ENCODE measurements around the gene CRYGS.
"Not testable (repeated sequence)": the region's sequence is repeated elsewhere in the genome, so short reads cannot be mapped to it uniquely, and the experiment has no call there.

The CRYGS gene

DNA sequence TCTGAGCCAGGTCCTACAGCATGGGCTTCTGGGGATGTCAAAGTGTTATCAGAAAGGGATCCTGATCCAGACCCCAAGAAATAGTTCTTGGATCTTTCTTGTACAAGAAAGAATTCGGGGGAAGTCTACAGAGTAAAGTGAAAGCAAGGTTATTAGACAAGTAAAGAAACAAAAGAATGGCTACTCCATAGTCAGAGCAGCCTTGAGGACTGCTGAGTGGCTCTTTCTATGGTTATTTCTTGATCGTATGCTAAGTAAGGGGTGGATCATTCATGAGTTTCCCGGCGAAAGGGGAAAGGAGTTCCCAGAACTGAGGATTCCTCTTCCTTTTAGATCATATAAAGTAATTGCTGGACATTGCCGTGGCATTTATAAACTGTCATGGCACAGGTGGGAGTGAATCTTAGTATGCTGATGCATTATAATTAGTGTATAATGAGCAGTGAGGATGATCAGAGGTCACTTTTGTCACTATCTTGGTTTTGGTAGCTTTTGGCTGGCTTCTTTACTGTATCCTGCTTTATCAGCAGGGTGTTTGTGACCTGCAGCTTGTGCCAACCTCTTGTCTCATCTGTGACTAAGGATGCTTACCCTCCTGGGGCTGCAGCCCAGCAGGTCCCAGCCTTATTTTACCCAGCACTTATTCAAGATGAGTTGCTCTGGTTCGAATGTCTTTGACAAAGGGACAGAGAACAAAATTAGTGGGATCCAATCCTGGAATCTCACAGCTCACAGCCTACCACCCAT is 41.0 kb downstream of the CRYGS start:
- TF ChIP-seq, protein P1, sequence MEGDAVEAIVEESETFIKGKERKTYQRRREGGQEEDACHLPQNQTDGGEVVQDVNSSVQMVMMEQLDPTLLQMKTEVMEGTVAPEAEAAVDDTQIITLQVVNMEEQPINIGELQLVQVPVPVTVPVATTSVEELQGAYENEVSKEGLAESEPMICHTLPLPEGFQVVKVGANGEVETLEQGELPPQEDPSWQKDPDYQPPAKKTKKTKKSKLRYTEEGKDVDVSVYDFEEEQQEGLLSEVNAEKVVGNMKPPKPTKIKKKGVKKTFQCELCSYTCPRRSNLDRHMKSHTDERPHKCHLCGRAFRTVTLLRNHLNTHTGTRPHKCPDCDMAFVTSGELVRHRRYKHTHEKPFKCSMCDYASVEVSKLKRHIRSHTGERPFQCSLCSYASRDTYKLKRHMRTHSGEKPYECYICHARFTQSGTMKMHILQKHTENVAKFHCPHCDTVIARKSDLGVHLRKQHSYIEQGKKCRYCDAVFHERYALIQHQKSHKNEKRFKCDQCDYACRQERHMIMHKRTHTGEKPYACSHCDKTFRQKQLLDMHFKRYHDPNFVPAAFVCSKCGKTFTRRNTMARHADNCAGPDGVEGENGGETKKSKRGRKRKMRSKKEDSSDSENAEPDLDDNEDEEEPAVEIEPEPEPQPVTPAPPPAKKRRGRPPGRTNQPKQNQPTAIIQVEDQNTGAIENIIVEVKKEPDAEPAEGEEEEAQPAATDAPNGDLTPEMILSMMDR (IDR thresholded peaks at IDR 0.05), result no peak
- Histone ChIP-seq H3K9me3 (ENCODE audit: control insufficient read depth, low read length) (no peaks in the 10 kb centered on the region), H3K9ac (no peak overlapping the region), H3K4me2 (ENCODE audit: low read length) (no peak overlapping the region), H3K27me3 (ENCODE audit: control insufficient read depth, insufficient read depth, low read length) (no peaks in the 10 kb centered on the region), H3K4me1 (no peaks in the 10 kb centered on the region), H3K4me3 (ENCODE audit: low read depth, low read length) (no peak overlapping the region), H3K27ac (no peak overlapping the region), H3K36me3 (ENCODE audit: control insufficient read depth, insufficient read depth, low read length) (no peaks in the 10 kb centered on the region), H2AFZ (peak overlapping the region; percentile 45), H3K79me2 (no peaks in the 10 kb centered on the region)

DNA sequence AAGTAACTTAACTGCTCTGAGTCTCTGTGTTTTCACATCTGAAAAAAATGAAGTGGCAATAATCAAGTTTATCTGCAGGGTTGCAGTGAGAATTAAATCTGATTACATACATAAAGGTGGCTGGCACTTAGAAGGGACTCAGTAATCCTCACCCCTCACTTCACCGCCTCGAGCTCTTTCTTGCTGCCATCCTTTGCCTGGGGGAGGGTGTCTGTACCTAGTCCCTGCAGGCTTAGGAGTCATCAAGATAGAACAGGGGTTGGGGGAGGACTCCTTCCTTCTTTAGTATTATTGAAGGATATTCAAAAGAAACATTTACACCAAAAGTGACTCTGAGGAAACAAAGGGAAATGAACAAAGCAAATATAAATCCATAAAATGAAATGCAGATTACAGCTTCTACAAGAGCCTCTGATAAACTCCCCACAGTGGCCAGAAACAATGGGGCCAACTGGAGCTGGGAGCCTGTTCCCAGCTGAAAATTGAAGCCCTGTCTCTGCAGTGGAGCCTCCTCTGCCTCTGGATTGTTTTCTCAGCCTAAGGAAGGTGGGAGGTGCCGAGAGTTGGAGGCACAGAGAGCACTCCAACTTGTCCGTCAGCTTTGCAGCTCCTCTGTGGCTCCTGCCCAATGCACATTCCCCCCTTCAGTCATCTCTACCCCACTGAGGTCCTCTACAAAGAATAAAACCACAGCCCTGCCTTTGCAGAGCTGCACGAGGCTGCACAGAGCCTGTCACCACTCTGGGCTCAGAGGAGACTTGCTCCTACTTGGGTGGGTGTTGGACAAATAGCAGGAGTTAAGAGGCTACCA is 41.8 kb downstream of the CRYGS start:
- Histone ChIP-seq H3K9ac (no peak overlapping the region), H3K79me2 (no peaks in the 10 kb centered on the region), H3K27ac (no peak overlapping the region), H2AFZ (peak overlapping the region; percentile 45), H3K9me3 (ENCODE audit: control insufficient read depth, low read length) (no peaks in the 10 kb centered on the region), H3K27me3 (ENCODE audit: control insufficient read depth, insufficient read depth, low read length) (no peaks in the 10 kb centered on the region), H3K4me3 (ENCODE audit: low read depth, low read length) (no peak overlapping the region), H3K4me1 (no peaks in the 10 kb centered on the region), H3K4me2 (ENCODE audit: low read length) (no peak overlapping the region), H3K36me3 (ENCODE audit: control insufficient read depth, insufficient read depth, low read length) (no peaks in the 10 kb centered on the region)
- TF ChIP-seq, protein P1 (IDR thresholded peaks at IDR 0.05), result no peak

DNA sequence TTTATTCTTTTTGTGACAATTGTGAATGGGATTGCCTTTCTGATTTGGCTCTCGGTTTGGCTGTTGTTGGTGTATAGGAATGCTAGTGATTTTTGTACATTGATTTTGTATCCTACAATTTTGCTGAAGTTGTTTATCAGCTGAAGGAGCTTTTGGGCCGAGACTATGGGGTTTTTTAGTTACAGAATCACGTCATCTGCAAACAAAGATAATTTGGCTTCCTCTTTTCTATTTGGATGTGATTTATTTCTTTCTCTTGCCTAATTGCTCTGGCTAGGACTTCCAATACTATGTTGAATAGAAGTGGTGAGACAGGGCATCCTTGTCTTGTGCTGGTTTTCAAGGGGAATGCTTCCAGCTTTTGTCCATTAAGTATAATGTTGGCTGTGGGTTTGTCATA is 44.2 kb downstream of the CRYGS start:
- H3K9me3 ChIP-seq (ENCODE audit: control insufficient read depth, low read length); H3K79me2 ChIP-seq; H2AFZ ChIP-seq; H3K27ac ChIP-seq; H3K4me3 ChIP-seq (ENCODE audit: low read depth, low read length); H3K4me1 ChIP-seq; H3K36me3 ChIP-seq (ENCODE audit: control insufficient read depth, insufficient read depth, low read length); H3K27me3 ChIP-seq (ENCODE audit: control insufficient read depth, insufficient read depth, low read length); H3K9ac ChIP-seq; H3K4me2 ChIP-seq (ENCODE audit: low read length): not testable (repeated sequence)

DNA sequence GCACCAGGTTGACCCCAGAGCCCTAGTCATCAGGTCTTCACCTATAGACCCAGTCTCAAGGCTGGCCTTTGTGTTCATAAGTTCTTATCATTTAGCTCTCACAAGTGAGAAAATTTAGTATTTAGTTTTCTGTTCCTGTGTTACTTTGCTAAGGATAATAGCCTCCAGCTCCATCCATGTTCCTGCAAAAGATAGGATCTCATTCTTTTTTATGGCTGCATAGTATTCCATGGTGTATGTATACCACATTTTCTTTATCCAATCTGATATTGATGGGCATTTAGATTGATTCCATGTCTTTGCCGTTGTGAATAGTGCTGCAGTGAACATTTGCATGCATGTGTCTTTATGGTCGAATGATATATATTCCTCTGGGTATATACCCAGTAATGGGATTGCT is 46.2 kb downstream of the CRYGS start:
- not testable (repeated sequence) for H3K4me1 ChIP-seq; H2AFZ ChIP-seq; H3K79me2 ChIP-seq; H3K36me3 ChIP-seq (ENCODE audit: control insufficient read depth, insufficient read depth, low read length); H3K4me2 ChIP-seq (ENCODE audit: low read length); H3K9ac ChIP-seq; H3K27ac ChIP-seq; H3K27me3 ChIP-seq (ENCODE audit: control insufficient read depth, insufficient read depth, low read length); H3K9me3 ChIP-seq (ENCODE audit: control insufficient read depth, low read length); H3K4me3 ChIP-seq (ENCODE audit: low read depth, low read length)

DNA sequence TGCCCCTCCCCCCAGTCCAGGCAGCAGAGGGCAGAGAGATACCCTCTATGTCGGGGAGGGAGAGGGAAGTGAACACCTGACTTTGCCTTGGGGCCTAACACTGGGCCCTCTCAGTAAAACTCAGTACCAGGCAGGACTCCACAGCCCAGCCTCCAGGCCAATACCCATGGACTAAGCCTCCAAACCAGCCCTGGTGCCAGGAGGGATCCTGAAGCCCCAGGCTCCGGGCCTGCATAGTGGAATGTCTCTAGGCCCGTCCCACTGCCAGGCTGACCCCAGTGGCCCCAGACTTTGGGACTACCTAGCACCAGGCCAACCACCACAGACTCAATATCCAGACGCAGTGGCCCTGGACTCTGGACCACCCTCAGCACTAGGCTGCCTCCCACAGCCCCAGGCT is 46.6 kb downstream of the CRYGS start:
- no peaks in the 10 kb centered on the region for H3K9me3 ChIP-seq (ENCODE audit: control insufficient read depth, low read length)
- no peak overlapping the region for H2AFZ ChIP-seq
- no peak overlapping the region for H3K4me3 ChIP-seq (ENCODE audit: low read depth, low read length)
- no peak overlapping the region for H3K27ac ChIP-seq
- TF ChIP-seq, protein P1 (IDR thresholded peaks at IDR 0.05), result no peak
- no peak overlapping the region for H3K4me2 ChIP-seq (ENCODE audit: low read length)
- no peaks in the 10 kb centered on the region for H3K36me3 ChIP-seq (ENCODE audit: control insufficient read depth, insufficient read depth, low read length)
- peaks cover 2% of the 10 kb centered on the region for H3K4me1 ChIP-seq
- no peaks in the 10 kb centered on the region for H3K79me2 ChIP-seq
- no peaks in the 10 kb centered on the region for H3K27me3 ChIP-seq (ENCODE audit: control insufficient read depth, insufficient read depth, low read length)
- no peak overlapping the region for H3K9ac ChIP-seq

Data from parathyroid adenoma (tissue), 2 donors.